HEK293T (cell line): ENCODE data around the gene SPOCK3.

ENCODE experiments used
- FOXK2 ChIP-seq: fragments of 450-650 bp; IDR thresholded peaks from 2 replicates; pipeline ENCODE4 v1.6.1; 2016; ENCODE audit warnings: mild to moderate bottlenecking
- PKNOX1 ChIP-seq: fragments of 450-650 bp; IDR thresholded peaks from 2 replicates; pipeline ENCODE4 v1.6.1; 2016

DNA sequence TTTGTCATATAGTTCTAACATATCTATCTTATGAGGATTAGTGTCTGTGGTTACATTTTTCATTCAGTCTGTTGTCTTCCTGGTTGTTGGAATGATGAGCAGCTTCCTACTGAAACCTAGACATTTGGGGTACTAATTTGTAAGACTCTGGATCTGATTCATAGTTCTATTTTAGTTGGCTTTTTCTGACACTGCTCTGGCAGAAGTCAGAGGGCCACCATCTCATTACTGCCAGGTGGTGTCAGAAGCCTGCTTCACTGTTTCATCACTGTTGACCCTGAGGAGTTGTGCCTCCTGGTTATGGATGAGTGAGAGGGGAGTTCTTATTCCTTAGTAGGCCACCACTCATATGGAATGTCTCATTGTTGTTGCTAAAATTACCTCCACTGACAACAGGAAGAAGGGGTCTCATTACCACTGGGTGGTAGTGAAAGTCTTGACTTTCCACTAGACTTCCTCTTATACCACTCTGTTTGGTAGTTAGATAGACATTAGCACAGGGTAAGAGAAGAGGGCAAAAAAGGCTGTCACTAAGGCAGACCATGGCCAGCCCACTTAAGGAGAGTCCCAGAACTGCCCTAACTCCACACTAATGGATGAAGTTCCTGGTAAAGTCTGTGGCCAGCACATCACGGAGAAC lies 395.2 kb downstream of the SPOCK3 start:
- TF ChIP-seq PKNOX1 (no peak), FOXK2 (no peak)
